ENCODE results near the gene LYRM2. TPM values are rescaled to one million over a fixed set of nuclear protein-coding genes. Genes with fewer than 3 reads are reported as not detected.

LYRM2 gene
- total and polyA plus RNA-seq, 2 of the 8 experiments (the other 6 are each of a cell fraction or from before 2014, with no cell fraction given) = 7.3 to 25.7 TPM

- TF ChIP-seq CHD7 (IDR thresholded peaks at IDR 0.05; ENCODE audit: insufficient replicate concordance, low read length) = no peak
- TF ChIP-seq TBP (IDR thresholded peaks at IDR 0.05; ENCODE audit: low read depth, low read length) = no peak
- no peak for TF ChIP-seq KDM4A (IDR thresholded peaks at IDR 0.05; ENCODE audit: low read depth, low read length, severe bottlenecking)
- TF ChIP-seq SP1 (IDR thresholded peaks at IDR 0.05; ENCODE audit: low read depth, low read length) = no peak
- no peak for TF ChIP-seq SIRT6 (IDR thresholded peaks at IDR 0.05; ENCODE audit: low read length)
- no peak for TF ChIP-seq ZNF274 (IDR thresholded peaks at IDR 0.05; ENCODE audit: borderline replicate concordance, extremely low read depth, low read length)
- peak; percentile 17; the same call in 1 of the 2 replicates for TF ChIP-seq CEBPB (IDR thresholded peaks at IDR 0.05; ENCODE audit: low read depth, low read length)
- no peak for TF ChIP-seq SP4 (IDR thresholded peaks at IDR 0.05; ENCODE audit: low read length)
- TF ChIP-seq CHD1 (IDR thresholded peaks at IDR 0.05; ENCODE audit: low read depth, low read length) = no peak
- TF ChIP-seq BACH1 (IDR thresholded peaks at IDR 0.05; ENCODE audit: low read length) = no peak
These were observed 28.4 kb downstream of the LYRM2 start (continued) for GRCh38 chr6:89610149-89610642.
